CD8-positive, alpha-beta memory T cell (primary cell): ENCODE data around the gene STAT4. TPM values are rescaled to one million over a fixed set of nuclear protein-coding genes. Genes with fewer than 3 reads are reported as not detected.
A peak's percentile ranks its signal among the peaks of the same experiment; 100 is the strongest.

ENCODE experiments used
- CTCF ChIA-PET: fragments of 350-600 bp; sonication (Branson Sonifier 250); formaldehyde crosslinking; loops from one replicate; lab custom pipeline; 2021; ENCODE audit warnings: antibody characterized with exemption; lab: Charles Lee
- POLR2A ChIA-PET: fragments of 350-600 bp; sonication (Branson Sonifier 250); formaldehyde crosslinking; loops from one replicate; lab custom pipeline; 2021; ENCODE audit warnings: antibody characterized with exemption; lab: Charles Lee
- DNase-seq, 5 donors: peaks; one replicate each; pipeline versions ENCODE4 v3.0.0 to v3.0.0-alpha.2; 2020 to 2022; ENCODE audit warnings: mixed read lengths in 1 of 5
- H3K27ac ChIP-seq: one replicate; pipeline ENCODE4 v1.7.0; 2013; ENCODE audit warnings: low read depth, mild to moderate bottlenecking, low read length, moderate library complexity
- H3K27me3 ChIP-seq: 2 replicates; pipeline ENCODE4 v1.7.0; 2013; ENCODE audit warnings: low read length, mild to moderate bottlenecking; ENCODE audit not compliant: insufficient read depth, poor library complexity, severe bottlenecking
- H3K36me3 ChIP-seq: 2 replicates; pipeline ENCODE4 v1.7.0; 2013; ENCODE audit warnings: mild to moderate bottlenecking, low read length, moderate library complexity; ENCODE audit not compliant: insufficient read depth
- H3K4me1 ChIP-seq: 2 replicates; pipeline ENCODE4 v1.7.0; 2013; ENCODE audit warnings: mild to moderate bottlenecking, low read length, moderate library complexity; ENCODE audit not compliant: insufficient read depth
- H3K4me3 ChIP-seq: 2 replicates; pipeline ENCODE4 v1.7.0; 2013; ENCODE audit warnings: mild to moderate bottlenecking, low read length
- H3K9me3 ChIP-seq: 2 replicates; pipeline ENCODE4 v1.7.0; 2013; ENCODE audit warnings: mild to moderate bottlenecking, low read length
- H3K27ac Mint-ChIP-seq, 8 donors: one replicate each; pipeline ENCODE4 v1.8.0; 2020 to 2021; ENCODE audit warnings: mixed read lengths in 8 of 8, mild to moderate bottlenecking in 6 of 8, inconsistent platforms in 3 of 8, moderate library complexity in 3 of 8
- H3K27me3 Mint-ChIP-seq, 2 donors: one replicate each; pipeline ENCODE4 v1.8.0; 2020 to 2021; ENCODE audit warnings: mixed read lengths in 2 of 2, mild to moderate bottlenecking in 1 of 2, moderate library complexity in 1 of 2
- H3K36me3 Mint-ChIP-seq, 3 donors: one replicate each; pipeline ENCODE4 v1.8.0; 2020 to 2021; ENCODE audit warnings: mixed read lengths in 3 of 3, inconsistent platforms in 1 of 3, mild to moderate bottlenecking in 1 of 3
- H3K4me1 Mint-ChIP-seq, 3 donors: one replicate each; pipeline ENCODE4 v1.8.0; 2020 to 2021; ENCODE audit warnings: mixed read lengths in 3 of 3, inconsistent platforms in 1 of 3, mild to moderate bottlenecking in 1 of 3
- H3K4me3 Mint-ChIP-seq, 7 donors: one replicate each; pipeline ENCODE4 v1.8.0; 2020 to 2021; ENCODE audit warnings: mixed read lengths in 7 of 7, mild to moderate bottlenecking in 6 of 7, moderate library complexity in 4 of 7, inconsistent platforms in 2 of 7
- H3K9me3 Mint-ChIP-seq, 5 donors: one replicate each; pipeline ENCODE4 v1.8.0; 2020 to 2022; ENCODE audit warnings: mixed read lengths in 5 of 5, mild to moderate bottlenecking in 3 of 5, moderate library complexity in 2 of 5, inconsistent platforms in 1 of 5
- polyA plus RNA-seq: library from polyadenylated mRNA; unstranded; fragments of 300-500 nt; fragmentation: Illumina TruSeq; gene quantifications from one replicate; pipeline ENCODE4 v1.2.3, GENCODE V29; 2021
- total RNA-seq, 2 experiments: library from RNA; stranded (reverse); gene quantifications; one replicate each; pipeline ENCODE4 v1.2.3, GENCODE V29; 2021

Gene STAT4
- total and polyA plus RNA-seq, 3 experiments from 2014 or later: 53.0 to 88.2 (median 54.7) TPM

DNA sequence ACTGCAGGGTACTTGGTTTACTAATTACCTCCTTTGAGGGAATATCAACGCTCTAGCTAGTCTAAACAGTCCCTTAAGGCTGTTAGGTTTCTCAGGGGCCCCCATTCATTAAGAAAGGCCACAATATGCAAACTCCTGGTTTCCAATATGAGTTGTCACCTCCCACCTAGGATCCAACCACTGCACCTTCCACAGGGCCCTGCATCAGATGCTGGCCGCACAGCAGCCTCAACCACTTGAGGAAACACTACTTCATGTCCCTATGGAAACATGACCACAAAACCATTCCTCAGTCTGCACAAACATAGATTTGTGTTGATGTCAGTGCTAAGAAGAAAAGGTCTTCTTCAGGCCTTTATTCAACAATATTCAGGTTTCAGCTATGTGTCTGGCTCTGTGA is 40.9 kb downstream of the STAT4 start:
- no peaks in the 10 kb centered on the region for H3K9me3 Mint-ChIP-seq
- CTCF ChIA-PET: interaction anchor here (2.3 kb wide), 1 partner anchor 58 kb away, joined by 6 read pairs; no protein-coding TSS in a partner anchor
- Histone ChIP-seq H3K9me3 (no peaks in the 10 kb centered on the region), H3K4me3 (no peak overlapping the region), H3K27ac (no peak overlapping the region), H3K27me3 (no peaks in the 10 kb centered on the region), H3K36me3 (peaks cover 5% of the 10 kb centered on the region), H3K4me1 (peaks cover 38% of the 10 kb centered on the region)
- POLR2A ChIA-PET: interaction anchor here (0.9 kb wide), 1 partner anchor 87 kb away, joined by 3 read pairs; no protein-coding TSS in a partner anchor
- peak overlapping the region in 7 of 8 donors; percentile 48 to 92 (median 83) for H3K27ac Mint-ChIP-seq
- no peak for DNase-seq
- peaks cover 71 to 90% (median 88%) of the 10 kb centered on the region in 3 donors for H3K4me1 Mint-ChIP-seq
- peaks cover 8 to 63% (median 28%) of the 10 kb centered on the region in 3 donors for H3K36me3 Mint-ChIP-seq
- peak overlapping the region in 1 of 7 donors; percentile 26 for H3K4me3 Mint-ChIP-seq
- no peaks in the 10 kb centered on the region for H3K27me3 Mint-ChIP-seq

- no peaks in the 10 kb centered on the region for H3K27me3 ChIP-seq
- Mint-ChIP-seq H3K27ac (peak overlapping the region; percentile 58 to 94 (median 75)), H3K27me3 (no peaks in the 10 kb centered on the region), H3K4me1 (peaks cover 61 to 88% (median 80%) of the 10 kb centered on the region in 3 donors), H3K36me3 (peaks cover 8 to 63% (median 24%) of the 10 kb centered on the region in 3 donors), H3K4me3 (peak overlapping the region in 4 of 7 donors; percentile 23 to 60 (median 45)), H3K9me3 (no peaks in the 10 kb centered on the region)
- DNase-seq: no peak
- H3K9me3 ChIP-seq: no peaks in the 10 kb centered on the region
- CTCF ChIA-PET: interaction anchor here (1.2 to 2.3 kb wide), 3 partner anchors 42 to 56 kb away, joined by 3 to 6 read pairs (median 3); no protein-coding TSS in a partner anchor
- no peak overlapping the region for H3K4me3 ChIP-seq
- peaks cover 5% of the 10 kb centered on the region for H3K36me3 ChIP-seq
- POLR2A ChIA-PET: no interaction called here
- H3K4me1 ChIP-seq: peaks cover 27% of the 10 kb centered on the region
- no peak overlapping the region for H3K27ac ChIP-seq
Observed at GRCh38 chr2:191108331-191108730, 42.5 kb downstream of the STAT4 start.

GRCh38 chr2:191105082-191105481 is 45.7 kb downstream of the STAT4 start:
- Mint-ChIP-seq H3K4me3 (peak overlapping the region in 1 of 7 donors; percentile 0), H3K36me3 (peaks cover 8 to 66% (median 26%) of the 10 kb centered on the region in 3 donors), H3K27me3 (no peaks in the 10 kb centered on the region), H3K27ac (peak overlapping the region in 4 of 8 donors; percentile 17 to 90 (median 48)), H3K9me3 (no peaks in the 10 kb centered on the region), H3K4me1 (peaks cover 56 to 84% (median 80%) of the 10 kb centered on the region in 3 donors)
- peaks cover 10% of the 10 kb centered on the region for H3K4me1 ChIP-seq
- H3K27me3 ChIP-seq: no peaks in the 10 kb centered on the region
- POLR2A ChIA-PET: no interaction called here
- H3K9me3 ChIP-seq: no peaks in the 10 kb centered on the region
- peaks cover 5% of the 10 kb centered on the region for H3K36me3 ChIP-seq
- CTCF ChIA-PET: no interaction called here
- H3K4me3 ChIP-seq: no peak overlapping the region
- no peak for DNase-seq
- H3K27ac ChIP-seq: no peak overlapping the region

GRCh38 chr2:191103774-191104173 is 47.0 kb downstream of the STAT4 start:
- Histone ChIP-seq H3K36me3 (peaks cover 5% of the 10 kb centered on the region), H3K4me1 (peaks cover 4% of the 10 kb centered on the region), H3K4me3 (no peak overlapping the region), H3K27me3 (no peaks in the 10 kb centered on the region), H3K9me3 (no peaks in the 10 kb centered on the region), H3K27ac (no peak overlapping the region)
- DNase-seq: no peak
- H3K36me3 Mint-ChIP-seq: peaks cover 8 to 63% (median 23%) of the 10 kb centered on the region in 3 donors
- ChIA-PET CTCF (interaction anchor here (1.1 kb wide), 1 partner anchor 37 kb away, joined by 4 read pairs; no protein-coding TSS in a partner anchor), POLR2A (no interaction called here)
- no peak overlapping the region for H3K4me3 Mint-ChIP-seq
- no peaks in the 10 kb centered on the region for H3K9me3 Mint-ChIP-seq
- no peaks in the 10 kb centered on the region for H3K27me3 Mint-ChIP-seq
- H3K4me1 Mint-ChIP-seq: peaks cover 46 to 70% (median 68%) of the 10 kb centered on the region in 3 donors
- no peak overlapping the region for H3K27ac Mint-ChIP-seq

GRCh38 chr2:191100216-191100615 is 50.6 kb downstream of the STAT4 start:
- Mint-ChIP-seq H3K36me3 (peaks cover 14 to 42% (median 17%) of the 10 kb centered on the region in 3 donors), H3K27ac (no peak overlapping the region), H3K27me3 (no peaks in the 10 kb centered on the region), H3K4me1 (peaks cover 47 to 65% (median 60%) of the 10 kb centered on the region in 3 donors), H3K4me3 (no peak overlapping the region), H3K9me3 (peaks cover 0 to 7% (median 2%) of the 10 kb centered on the region in 5 donors)
- Histone ChIP-seq H3K27me3 (no peaks in the 10 kb centered on the region), H3K9me3 (no peaks in the 10 kb centered on the region), H3K4me1 (peaks cover 4% of the 10 kb centered on the region), H3K4me3 (no peak overlapping the region), H3K27ac (no peak overlapping the region), H3K36me3 (no peaks in the 10 kb centered on the region)
- ChIA-PET POLR2A (no interaction called here), CTCF (interaction anchor here (1.2 to 1.8 kb wide), 2 partner anchors 48 to 55 kb away, joined by 3 to 4 read pairs; no protein-coding TSS in a partner anchor)
- DNase-seq: no peak

- no peak overlapping the region for H3K27ac ChIP-seq
- Mint-ChIP-seq H3K4me3 (no peak overlapping the region), H3K27me3 (no peaks in the 10 kb centered on the region), H3K27ac (peak overlapping the region in 5 of 8 donors; percentile 23 to 64 (median 47)), H3K4me1 (peaks cover 38 to 65% (median 54%) of the 10 kb centered on the region in 3 donors), H3K36me3 (peaks cover 15 to 44% (median 15%) of the 10 kb centered on the region in 3 donors), H3K9me3 (peaks cover 0 to 6% (median 2%) of the 10 kb centered on the region in 5 donors)
- H3K9me3 ChIP-seq: no peaks in the 10 kb centered on the region
- no peak overlapping the region for H3K4me3 ChIP-seq
- POLR2A ChIA-PET: no interaction called here
- peaks cover 5% of the 10 kb centered on the region for H3K4me1 ChIP-seq
- no peaks in the 10 kb centered on the region for H3K27me3 ChIP-seq
- no peaks in the 10 kb centered on the region for H3K36me3 ChIP-seq
- no peak for DNase-seq
- CTCF ChIA-PET: interaction anchor here (1.2 kb wide), 2 partner anchors 25 to 39 kb away, joined by 3 read pairs; no protein-coding TSS in a partner anchor
Observed at GRCh38 chr2:191087311-191087710, 63.5 kb downstream of the STAT4 start.

DNA sequence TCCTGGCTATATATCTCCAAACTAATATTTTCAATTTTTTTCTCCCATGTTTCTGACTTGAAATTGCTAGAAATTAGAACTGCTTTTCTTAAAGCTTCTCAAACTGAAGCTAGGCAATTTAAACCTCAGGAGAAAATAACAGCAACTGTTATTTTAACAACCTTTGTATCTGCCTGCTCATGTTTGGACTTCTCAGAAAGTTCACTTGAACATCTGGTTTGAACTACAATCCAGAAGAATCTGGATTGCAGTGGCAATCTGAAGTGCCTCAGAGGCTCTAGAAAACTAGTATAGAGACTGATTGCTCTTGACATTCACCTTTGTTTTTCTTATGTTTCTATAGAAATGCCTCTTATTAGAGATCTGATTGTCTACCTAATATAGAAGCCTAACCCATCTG is 64.1 kb downstream of the STAT4 start:
- H3K27ac ChIP-seq: no peak overlapping the region
- H3K9me3 ChIP-seq: no peaks in the 10 kb centered on the region
- DNase-seq: no peak
- ChIA-PET POLR2A (no interaction called here), CTCF (interaction anchor here (1.2 kb wide), 2 partner anchors 24 to 40 kb away, joined by 3 read pairs; no protein-coding TSS in a partner anchor)
- H3K4me1 ChIP-seq: peaks cover 5% of the 10 kb centered on the region
- no peak overlapping the region for H3K4me3 ChIP-seq
- H3K36me3 ChIP-seq: no peaks in the 10 kb centered on the region
- no peaks in the 10 kb centered on the region for H3K27me3 ChIP-seq
- Mint-ChIP-seq H3K9me3 (peaks cover 0 to 10% (median 2%) of the 10 kb centered on the region in 5 donors), H3K4me1 (peaks cover 38 to 65% (median 59%) of the 10 kb centered on the region in 3 donors), H3K36me3 (peaks cover 19 to 50% (median 21%) of the 10 kb centered on the region in 3 donors), H3K27ac (peak overlapping the region in 3 of 8 donors; percentile 23 to 59 (median 29)), H3K27me3 (no peaks in the 10 kb centered on the region), H3K4me3 (no peak overlapping the region)

DNA sequence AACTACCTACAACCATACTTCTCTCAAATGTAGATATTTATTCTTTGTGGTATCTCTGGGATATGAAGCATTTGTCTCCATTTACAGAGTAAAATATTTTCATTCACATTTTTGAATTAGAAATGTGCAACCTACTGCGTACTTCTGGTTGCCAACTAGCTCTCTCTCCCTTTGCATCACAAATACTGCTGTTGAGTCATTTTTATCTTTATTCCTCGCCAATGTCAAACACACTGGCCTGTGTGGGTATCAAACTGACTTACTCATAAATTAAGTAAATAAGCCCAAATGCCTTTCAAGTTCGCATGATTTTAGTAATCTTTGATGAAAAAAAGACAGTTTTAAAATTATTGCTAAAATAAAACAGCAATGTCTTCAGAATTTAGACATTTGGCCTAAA is 67.3 kb downstream of the STAT4 start:
- no peaks in the 10 kb centered on the region for H3K9me3 ChIP-seq
- H3K36me3 Mint-ChIP-seq: peaks cover 24 to 54% (median 35%) of the 10 kb centered on the region in 3 donors
- no peaks in the 10 kb centered on the region for H3K27me3 Mint-ChIP-seq
- CTCF ChIA-PET: interaction anchor here (1.1 kb wide), 1 partner anchor 29 kb away, joined by 3 read pairs; no protein-coding TSS in a partner anchor
- H3K27ac ChIP-seq: no peak overlapping the region
- H3K4me1 Mint-ChIP-seq: peaks cover 38 to 59% (median 54%) of the 10 kb centered on the region in 3 donors
- H3K27me3 ChIP-seq: no peaks in the 10 kb centered on the region
- no peaks in the 10 kb centered on the region for H3K36me3 ChIP-seq
- H3K4me3 ChIP-seq: no peak overlapping the region
- no peak overlapping the region for H3K4me3 Mint-ChIP-seq
- POLR2A ChIA-PET: no interaction called here
- H3K4me1 ChIP-seq: peaks cover 5% of the 10 kb centered on the region
- H3K9me3 Mint-ChIP-seq: peaks cover 0 to 15% (median 5%) of the 10 kb centered on the region in 5 donors
- no peak for DNase-seq
- peak overlapping the region in 2 of 8 donors; percentile 48 to 68 for H3K27ac Mint-ChIP-seq
